Esophagus squamous epithelium (tissue), 5 donors: Measurements from ENCODE around the gene ARMH3. TPM values are rescaled to one million over a fixed set of nuclear protein-coding genes. Genes with fewer than 3 reads are reported as not detected.

Experiments
- DNase-seq: peaks from one replicate; lab custom pipeline; 2025; lab: John Stamatoyannopoulos, UW
- H3K27ac ChIP-seq, 4 donors: fragments of 200-600 bp; sonication (generic); one replicate each; pipeline ENCODE4 v1.5.1; 2016 to 2019; ENCODE audit warnings: mild to moderate bottlenecking in 1 of 4
- H3K27me3 ChIP-seq, 4 donors: fragments of 200-600 bp; sonication (generic); 1 replicate in 3 of 4; 2 replicates in 1 of 4; pipeline versions ENCODE4 v1.5.1 to v1.6.0; 2017 to 2021; ENCODE audit warnings: antibody characterized with exemption in 1 of 4
- H3K36me3 ChIP-seq, 3 donors: fragments of 200-600 bp; sonication (generic); one replicate each; pipeline ENCODE4 v1.5.1; 2016 to 2019
- H3K4me1 ChIP-seq, 3 donors: fragments of 200-600 bp; sonication (generic); one replicate each; pipeline ENCODE4 v1.5.1; 2017 to 2019
- H3K4me3 ChIP-seq, 4 donors: fragments of 200-600 bp; sonication (generic); 1 replicate in 3 of 4; 2 replicates in 1 of 4; pipeline ENCODE4 v1.5.1; 2016 to 2019; ENCODE audit warnings: mild to moderate bottlenecking in 2 of 4, moderate library complexity in 1 of 4
- H3K9me3 ChIP-seq, 3 donors: fragments of 200-600 bp; sonication (generic); one replicate each; pipeline ENCODE4 v1.5.1; 2016 to 2019
- POLR2A ChIP-seq, 4 donors: fragments of 450-650 bp; IDR thresholded peaks; one replicate each; pipeline ENCODE4 v1.6.1; 2017; ENCODE audit warnings: antibody characterized with exemption in 4 of 4, mild to moderate bottlenecking in 4 of 4, moderate library complexity in 3 of 4
- WGBS, 2 donors: methylation state at CpG; one replicate each; pipeline ENCODE4 v1.1.5; 2018; 5-methylcytosine and 5-hydroxymethylcytosine counted together
- intact Hi-C: fragments of 100-400 bp; cut with DNase I; formaldehyde crosslinking; loops from one replicate; pipeline ENCODE4 v1.15.0; 2022
- total RNA-seq, 4 donors: library from RNA; depleted of rRNA; stranded (reverse); fragments of >200 nt; gene quantifications; one replicate each; pipeline ENCODE4 v1.1.0, GENCODE V29; 2016
- TF ChIP-seq, protein P1 (sequence below), 6 experiments: fragments of 450-650 bp in 4 of 6; fragments of 200-600 bp in 2 of 6; sonication (generic) in 2 of 6; IDR thresholded peaks; one replicate each; pipeline ENCODE4 v1.5.1; 2016 to 2019; ENCODE audit warnings: antibody characterized with exemption in 6 of 6, mild to moderate bottlenecking in 4 of 6, moderate library complexity in 4 of 6
- donor health status: DM: yes; HTN: yes; CAD: no.

ARMH3 gene
- total RNA-seq, 4 donors from 2014 or later, result 13.3 to 17.2 (median 16.1) TPM

DNA sequence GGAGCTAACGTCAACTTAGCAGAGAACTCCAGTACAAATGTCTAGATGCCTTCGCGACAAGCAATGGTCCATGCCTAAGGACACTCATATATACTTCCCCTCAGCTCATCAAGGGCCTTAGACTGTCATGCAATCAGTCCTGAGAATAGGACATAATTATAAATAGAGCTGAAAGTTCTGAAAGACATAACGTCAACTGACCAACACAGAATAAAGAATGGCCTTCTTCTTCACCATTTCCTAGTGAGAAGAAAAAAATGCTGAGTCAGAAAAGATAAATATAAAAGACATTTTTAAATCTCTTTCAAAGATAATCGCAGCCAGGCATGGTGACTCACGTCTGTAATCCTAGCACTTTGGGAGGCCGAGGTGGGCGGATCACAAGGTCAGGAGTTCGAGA, 83.2 kb downstream of the ARMH3 start:
- Histone ChIP-seq H3K4me1 (peaks cover 0 to 9% (median 7%) of the 10 kb centered on the region in 3 donors), H3K36me3 (peaks cover 0 to 86% (median 0%) of the 10 kb centered on the region in 3 donors), H3K4me3 (no peak overlapping the region), H3K27ac (no peak overlapping the region), H3K27me3 (no peaks in the 10 kb centered on the region), H3K9me3 (no peaks in the 10 kb centered on the region)
- DNase-seq, result no peak
- intact Hi-C loops, result no loop called here
- TF ChIP-seq, protein P1, sequence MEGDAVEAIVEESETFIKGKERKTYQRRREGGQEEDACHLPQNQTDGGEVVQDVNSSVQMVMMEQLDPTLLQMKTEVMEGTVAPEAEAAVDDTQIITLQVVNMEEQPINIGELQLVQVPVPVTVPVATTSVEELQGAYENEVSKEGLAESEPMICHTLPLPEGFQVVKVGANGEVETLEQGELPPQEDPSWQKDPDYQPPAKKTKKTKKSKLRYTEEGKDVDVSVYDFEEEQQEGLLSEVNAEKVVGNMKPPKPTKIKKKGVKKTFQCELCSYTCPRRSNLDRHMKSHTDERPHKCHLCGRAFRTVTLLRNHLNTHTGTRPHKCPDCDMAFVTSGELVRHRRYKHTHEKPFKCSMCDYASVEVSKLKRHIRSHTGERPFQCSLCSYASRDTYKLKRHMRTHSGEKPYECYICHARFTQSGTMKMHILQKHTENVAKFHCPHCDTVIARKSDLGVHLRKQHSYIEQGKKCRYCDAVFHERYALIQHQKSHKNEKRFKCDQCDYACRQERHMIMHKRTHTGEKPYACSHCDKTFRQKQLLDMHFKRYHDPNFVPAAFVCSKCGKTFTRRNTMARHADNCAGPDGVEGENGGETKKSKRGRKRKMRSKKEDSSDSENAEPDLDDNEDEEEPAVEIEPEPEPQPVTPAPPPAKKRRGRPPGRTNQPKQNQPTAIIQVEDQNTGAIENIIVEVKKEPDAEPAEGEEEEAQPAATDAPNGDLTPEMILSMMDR (IDR thresholded peaks at IDR 0.05), result no peak
- 74 to 80% methylated on average over 9 of the region's 9 CpGs for WGBS, 2 donors

DNA sequence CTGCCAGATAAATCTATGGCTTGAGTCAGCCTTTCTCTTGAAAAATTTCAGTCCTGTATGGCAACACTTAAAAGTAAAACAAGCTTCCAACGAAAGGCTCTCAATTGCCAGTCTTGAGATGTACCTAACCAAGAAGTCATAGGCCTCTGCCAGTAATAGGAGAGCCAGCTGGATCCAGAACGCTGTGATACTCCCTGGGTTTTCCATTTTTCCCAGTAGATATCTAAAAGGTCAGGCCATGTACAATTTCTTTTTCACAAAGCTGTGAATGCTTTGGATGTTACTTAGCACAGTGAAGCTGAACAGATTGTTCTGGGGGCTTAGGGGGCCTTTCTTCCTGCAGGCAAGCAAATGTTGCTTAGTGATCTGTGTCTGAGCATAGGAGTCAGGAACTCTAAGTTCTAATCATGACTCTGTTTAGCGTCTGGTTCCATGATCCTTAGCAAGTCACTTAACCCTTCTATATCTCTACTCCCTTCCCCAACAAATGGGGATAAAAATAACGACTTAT, 86.5 kb downstream of the ARMH3 start:
- Histone ChIP-seq H3K27me3 (no peaks in the 10 kb centered on the region), H3K36me3 (peaks cover 0 to 87% (median 0%) of the 10 kb centered on the region in 3 donors), H3K9me3 (no peaks in the 10 kb centered on the region), H3K4me3 (no peak overlapping the region), H3K4me1 (peaks cover 0 to 7% (median 7%) of the 10 kb centered on the region in 3 donors), H3K27ac (no peak overlapping the region)
- DNase-seq, result no peak
- TF ChIP-seq POLR2A (IDR thresholded peaks at IDR 0.05), result no peak
- TF ChIP-seq, protein P1 (IDR thresholded peaks at IDR 0.05), result no peak
- intact Hi-C loops, result no loop called here
- WGBS, 2 donors, result 55 to 61% methylated on average over 4 of the region's 4 CpGs

DNA sequence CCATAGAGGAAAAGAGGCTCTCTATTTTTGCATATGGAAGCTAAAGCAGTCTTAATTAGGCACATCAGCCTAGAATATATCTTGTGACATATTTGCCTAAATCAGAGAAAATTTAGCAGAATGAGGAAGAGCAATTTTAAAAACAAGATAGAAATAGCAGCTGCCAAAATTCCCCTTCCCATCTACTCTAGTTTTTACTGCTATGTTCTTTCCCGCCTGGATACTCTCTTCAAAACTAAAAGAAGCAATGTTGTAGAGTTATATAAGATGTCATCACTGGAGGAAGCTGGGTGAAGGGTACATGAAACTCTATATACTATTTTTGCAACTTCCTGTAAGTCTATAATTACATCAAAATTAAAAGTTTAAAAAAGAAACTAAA, 87.0 kb downstream of the ARMH3 start:
- Histone ChIP-seq H3K4me3 (no peak overlapping the region), H3K27me3 (no peaks in the 10 kb centered on the region), H3K27ac (no peak overlapping the region), H3K9me3 (no peaks in the 10 kb centered on the region), H3K4me1 (peaks cover 0 to 2% (median 2%) of the 10 kb centered on the region in 3 donors), H3K36me3 (peaks cover 0 to 87% (median 0%) of the 10 kb centered on the region in 3 donors)
- intact Hi-C loops, result no loop called here
- TF ChIP-seq, protein P1 (IDR thresholded peaks at IDR 0.05), result no peak
- no peak for TF ChIP-seq POLR2A (IDR thresholded peaks at IDR 0.05)
- no peak for DNase-seq
- WGBS, 2 donors, result 57 to 72% methylated on average over 1 of the region's 1 CpG

DNA sequence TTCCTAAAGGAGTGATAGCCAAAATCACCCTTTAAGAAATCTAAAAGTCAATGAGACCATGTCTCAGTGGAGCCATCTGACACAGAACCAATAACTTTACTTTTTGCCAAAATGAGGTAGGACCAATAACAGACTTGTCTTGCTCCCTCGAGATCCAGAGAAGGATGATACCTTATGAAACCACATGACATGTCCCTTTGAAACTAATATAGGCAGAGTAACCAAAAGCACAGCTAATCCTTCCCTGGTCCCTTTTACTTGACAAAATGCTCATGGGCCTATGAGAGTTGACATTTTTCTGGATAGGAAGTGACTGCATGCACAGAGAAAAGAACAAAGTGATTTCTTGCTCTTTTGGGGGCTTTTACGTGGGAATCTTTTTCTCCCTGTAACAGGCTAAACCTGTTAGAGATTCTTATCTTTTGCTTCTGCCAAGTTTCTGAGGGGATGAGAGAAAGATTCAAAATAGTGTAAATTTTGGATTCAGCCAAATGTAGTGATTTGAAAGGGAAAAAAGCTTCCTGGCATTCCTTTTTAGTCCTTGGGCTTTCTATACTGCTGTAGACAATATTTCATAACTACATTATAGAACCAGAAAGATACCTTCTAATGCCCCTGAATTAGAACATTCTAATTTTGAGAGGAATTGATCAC, 87.6 kb downstream of the ARMH3 start:
- H3K4me3 ChIP-seq, result no peak overlapping the region
- 75 to 89% methylated on average over 2 of the region's 2 CpGs for WGBS, 2 donors
- no peaks in the 10 kb centered on the region for H3K4me1 ChIP-seq
- no peaks in the 10 kb centered on the region for H3K27me3 ChIP-seq
- TF ChIP-seq, protein P1 (IDR thresholded peaks at IDR 0.05), result no peak
- TF ChIP-seq POLR2A (IDR thresholded peaks at IDR 0.05), result no peak
- intact Hi-C loops, result no loop called here
- peaks cover 0 to 88% (median 0%) of the 10 kb centered on the region in 3 donors for H3K36me3 ChIP-seq
- no peak overlapping the region for H3K27ac ChIP-seq
- no peaks in the 10 kb centered on the region for H3K9me3 ChIP-seq
- no peak for DNase-seq

DNA sequence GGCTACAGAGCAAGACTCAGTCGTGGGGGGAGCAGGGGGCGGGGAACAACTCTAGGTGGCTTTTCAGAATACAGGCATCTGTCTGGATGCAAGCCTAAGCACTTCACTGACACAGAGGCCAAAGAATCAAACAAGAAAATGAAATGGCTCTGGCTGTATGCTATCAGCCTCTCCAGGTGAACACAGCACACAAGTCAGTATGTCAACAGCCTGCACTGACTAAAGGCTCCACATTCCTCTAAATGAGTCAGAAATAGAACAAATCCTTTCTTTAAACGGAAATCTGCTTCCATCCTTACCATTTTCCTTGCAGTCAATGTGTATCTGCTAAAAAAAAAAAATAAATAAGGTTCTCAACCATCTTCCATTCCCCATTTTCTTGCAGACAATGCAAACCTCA, 88.3 kb downstream of the ARMH3 start:
- WGBS, 2 donors, result 77 to 88% methylated on average over 3 of the region's 3 CpGs

More for the DNA sequence above, 88.3 kb downstream of the ARMH3 start:
- intact Hi-C loops, result no loop called here
- Histone ChIP-seq H3K4me3 (no peak overlapping the region), H3K27ac (no peak overlapping the region), H3K9me3 (no peaks in the 10 kb centered on the region), H3K4me1 (no peaks in the 10 kb centered on the region), H3K27me3 (no peaks in the 10 kb centered on the region), H3K36me3 (peaks cover 0 to 85% (median 0%) of the 10 kb centered on the region in 3 donors)
- no peak for DNase-seq
- TF ChIP-seq, protein P1 (IDR thresholded peaks at IDR 0.05), result no peak
- TF ChIP-seq POLR2A (IDR thresholded peaks at IDR 0.05), result no peak
